Ovary (tissue), 9 donors: ENCODE measurements around the gene ARSA. TPM values are rescaled to one million over a fixed set of nuclear protein-coding genes. Genes with fewer than 3 reads are reported as not detected.

Source experiments
- DNase-seq, 5 donors: peaks; one replicate each; pipeline ENCODE4 v3.0.0-alpha.2; 2019 to 2020
- H3K27ac ChIP-seq, 2 donors: fragments of 200-600 bp; one replicate each; pipeline versions ENCODE4 v1.5.1 to v1.8.0; 2019 to 2022
- H3K27me3 ChIP-seq: fragments of 200-600 bp; one replicate; pipeline ENCODE4 v1.8.0; 2022
- H3K36me3 ChIP-seq: fragments of 200-600 bp; sonication (generic); one replicate; pipeline ENCODE4 v1.5.1; 2019
- H3K4me1 ChIP-seq: one replicate; pipeline ENCODE4 v1.8.1; 2013; ENCODE audit warnings: mild to moderate bottlenecking, moderate library complexity; ENCODE audit not compliant: insufficient read depth
- H3K4me3 ChIP-seq: fragments of 200-600 bp; sonication (generic); one replicate; pipeline ENCODE4 v1.5.1; 2017
- H3K9me3 ChIP-seq, 2 donors: fragments of 200-600 bp in 1 of 2; sonication (generic) in 1 of 2; one replicate each; pipeline versions ENCODE4 v1.5.1 to v1.8.1; 2013 to 2019; ENCODE audit warnings: mild to moderate bottlenecking in 1 of 2, moderate library complexity in 1 of 2
- CTCF ChIP-seq, 3 donors: fragments of 450-650 bp in 2 of 3; fragments of 200-600 bp in 1 of 3; IDR thresholded peaks; one replicate each; pipeline versions ENCODE4 v1.5.1 to v1.8.0; 2016 to 2022; ENCODE audit warnings: antibody characterized with exemption in 3 of 3, mild to moderate bottlenecking in 1 of 3
- EP300 ChIP-seq: sonication (generic); formaldehyde crosslinking; IDR thresholded peaks from one replicate; pipeline ENCODE4 v1.6.1; 2017; ENCODE audit warnings: antibody characterized with exemption
- POLR2A ChIP-seq: fragments of 450-650 bp; IDR thresholded peaks from one replicate; pipeline ENCODE4 v1.6.1; 2017; ENCODE audit warnings: antibody characterized with exemption, mild to moderate bottlenecking, moderate library complexity
- WGBS, 3 donors: extraction: QIAGEN DNeasy Blood & Tissue Kit in 1 of 3; methylation state at CpG; one replicate each; pipeline versions ENCODE4 v1.1.5 to v1.1.7; 2013 to 2017; 5-methylcytosine and 5-hydroxymethylcytosine counted together
- intact Hi-C, 4 donors: fragments of 100-400 bp; cut with DNase I; formaldehyde crosslinking; loops; one replicate each; pipeline versions ENCODE4 v1.11.0 to v1.15.1; 2022 to 2023
- polyA plus RNA-seq, 2 donors: library from polyadenylated mRNA; stranded (reverse); fragments of 200-250 nt in 1 of 2; fragments of 350-450 nt in 1 of 2; fragmentation: Illumina TruSeq in 1 of 2; extraction: RNeasy Lipid Tissue Mini Kit (QIAGEN cat#74804) in 1 of 2; gene quantifications; one replicate each; pipeline ENCODE4 v1.2.3, GENCODE V29; 2013 to 2014
- total RNA-seq, 7 donors: library from RNA; depleted of rRNA in 2 of 7; stranded (reverse); fragments of >200 nt in 2 of 7; fragmentation: NEBNext Ultra II Directional in 3 of 7; extraction: Animal tissue kit (Norgen Biotek cat#: 25700) in 3 of 7; gene quantifications; one replicate each; pipeline versions ENCODE4 v1.1.0 to v1.2.4, GENCODE V29; 2016 to 2023
- donor health status: DM: no; HTN: no; CAD: no; lungs with moderate emphysema.
- donor health status: DM: no; HTN: no; CAD: no.
- donor health status: Bipolar disorder and iron deficiency.
- donor health status: DM: yes; HTN: yes; CAD: no.
- donor health status: DM: no; HTN: no; CAD: no.
- donor health status: DM: yes; HTN: yes; CAD: no.

ARSA gene
- total and polyA plus RNA-seq, 9 donors = 2.1 to 51.6 (median 13.1) TPM

- WGBS, 3 donors = 68 to 77% (median 73%) methylated on average over 9 of the region's 9 CpGs
- Histone ChIP-seq H3K27ac (no peak overlapping the region), H3K4me3 (no peak overlapping the region), H3K36me3 (no peaks in the 10 kb centered on the region), H3K9me3 (no peaks in the 10 kb centered on the region), H3K4me1 (peaks cover 4% of the 10 kb centered on the region), H3K27me3 (no peaks in the 10 kb centered on the region)
- intact Hi-C loops = no loop called here
- no peak for DNase-seq
- TF ChIP-seq EP300 (no peak), POLR2A (no peak), CTCF (IDR thresholded peaks at IDR 0.05) (no peak)
These were observed 47.7 kb upstream of the ARSA start for GRCh38 chr22:50675553-50676179.

GRCh38 chr22:50674606-50675552, 46.9 kb upstream of the ARSA start:
- TF ChIP-seq CTCF (IDR thresholded peaks at IDR 0.05) (no peak), EP300 (no peak), POLR2A (no peak)
- no peaks in the 10 kb centered on the region for H3K27me3 ChIP-seq
- peaks cover 4% of the 10 kb centered on the region for H3K4me1 ChIP-seq
- DNase-seq = peak in 1 of 5 donors; percentile 37
- no peaks in the 10 kb centered on the region for H3K9me3 ChIP-seq
- H3K27ac ChIP-seq = no peak overlapping the region
- peak overlapping the region; percentile 30 for H3K4me3 ChIP-seq
- 4 to 21% (median 7%) methylated on average over 25 to 105 of the region's 105 CpGs for WGBS, 3 donors
- no peaks in the 10 kb centered on the region for H3K36me3 ChIP-seq
- intact Hi-C loops = no loop called here

- no peak for DNase-seq
- no peaks in the 10 kb centered on the region for H3K9me3 ChIP-seq
- H3K36me3 ChIP-seq = no peaks in the 10 kb centered on the region
- 0 to 1% methylated on average over 8 to 43 of the region's 43 CpGs; no CpG with 5 or more reads in 1 of the 3 donors for WGBS, 3 donors
- peaks cover 4% of the 10 kb centered on the region for H3K4me1 ChIP-seq
- no peaks in the 10 kb centered on the region for H3K27me3 ChIP-seq
- peak overlapping the region; percentile 9 for H3K4me3 ChIP-seq
- intact Hi-C loops = no loop called here
- no peak overlapping the region for H3K27ac ChIP-seq
- TF ChIP-seq EP300 = no peak
- no peak for TF ChIP-seq POLR2A
- TF ChIP-seq CTCF (IDR thresholded peaks at IDR 0.05) = no peak
These were observed 46.2 kb upstream of the ARSA start for GRCh38 chr22:50674130-50674500.

- Histone ChIP-seq H3K9me3 (no peaks in the 10 kb centered on the region), H3K4me1 (peaks cover 4% of the 10 kb centered on the region), H3K27ac (no peak overlapping the region), H3K27me3 (no peaks in the 10 kb centered on the region), H3K36me3 (no peaks in the 10 kb centered on the region), H3K4me3 (peak overlapping the region; percentile 9)
- 1 to 3% (median 2%) methylated on average over 56 to 69 of the region's 69 CpGs for WGBS, 3 donors
- TF ChIP-seq EP300 (no peak), POLR2A (no peak), CTCF (IDR thresholded peaks at IDR 0.05) (no peak)
- intact Hi-C loops = no loop called here
- DNase-seq = no peak
These were observed 45.5 kb upstream of the ARSA start for GRCh38 chr22:50673231-50674129.
